Hepatic stellate cell (primary cell): ENCODE data around the gene PHF14.
A peak's percentile ranks its signal among the peaks of the same experiment; 100 is the strongest.

ENCODE experiments used
- DNase-seq: peaks from one replicate; pipeline ENCODE4 v3.0.0; 2011; ENCODE audit warnings: low spot score

PHF14 gene

DNA sequence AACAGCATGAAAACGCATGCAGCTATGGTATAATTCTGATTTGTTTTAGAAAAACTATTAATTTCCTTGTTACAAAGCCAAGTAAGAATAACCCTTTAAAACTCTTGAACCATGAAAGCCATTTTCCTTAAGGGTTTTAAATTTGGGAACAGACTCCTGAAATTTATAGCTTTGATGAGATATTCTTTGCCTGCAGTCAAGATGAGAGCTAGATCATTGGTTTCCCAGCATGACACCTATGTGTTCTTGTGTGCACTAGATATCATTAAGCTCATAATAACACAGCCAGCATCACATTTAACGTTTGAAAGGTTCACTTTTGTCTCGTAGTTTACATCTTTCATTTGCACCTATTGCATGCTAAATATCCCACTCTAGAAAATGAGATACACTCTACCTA, 202.2 kb downstream of the PHF14 start:
- DNase-seq, result no peak

DNA sequence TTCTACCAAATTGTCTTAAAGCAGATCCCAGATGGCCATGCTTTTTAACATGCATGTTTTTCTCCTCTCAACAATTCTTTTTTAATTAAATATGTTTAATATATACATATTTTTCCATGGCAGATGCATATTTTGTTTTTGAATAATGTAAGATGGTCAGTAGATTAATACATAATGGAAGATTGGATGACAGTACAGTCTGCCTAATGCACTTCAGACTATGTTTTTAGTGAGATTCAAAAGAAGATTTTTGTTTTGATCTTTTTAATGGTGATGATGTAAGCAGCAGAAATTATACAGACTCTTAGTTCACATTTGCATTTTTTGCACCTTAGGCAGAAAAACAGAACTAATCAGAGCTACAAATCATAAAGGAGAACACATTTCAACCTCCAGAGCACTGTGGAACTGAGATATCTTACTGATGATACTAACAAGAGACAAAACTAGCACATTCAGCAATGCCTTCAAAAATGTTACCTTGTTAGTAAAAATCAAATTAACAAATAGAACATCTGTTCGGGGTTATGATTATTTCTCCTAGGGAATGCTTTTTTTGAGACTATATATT, 203.4 kb downstream of the PHF14 start:
- no peak for DNase-seq

DNA sequence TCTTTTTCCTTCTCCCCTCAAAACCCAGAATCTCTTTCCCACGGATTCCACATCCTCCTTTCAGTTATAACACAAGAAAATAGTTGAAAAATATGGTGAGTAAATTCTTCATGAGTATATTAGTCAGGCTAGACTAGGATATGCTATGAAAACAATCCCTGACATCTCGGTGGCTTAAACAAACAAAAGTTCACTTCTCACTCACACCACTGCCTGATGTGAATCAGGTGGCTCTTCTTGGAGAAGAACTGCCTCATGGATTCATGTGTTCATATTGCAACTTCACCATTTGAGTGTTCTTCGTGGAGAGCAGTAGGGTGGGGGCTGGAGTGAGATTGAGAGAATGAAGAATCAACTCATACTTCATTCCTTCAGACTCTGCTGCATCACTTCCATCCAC, 204.1 kb downstream of the PHF14 start:
- DNase-seq, result peak; percentile 44

DNA sequence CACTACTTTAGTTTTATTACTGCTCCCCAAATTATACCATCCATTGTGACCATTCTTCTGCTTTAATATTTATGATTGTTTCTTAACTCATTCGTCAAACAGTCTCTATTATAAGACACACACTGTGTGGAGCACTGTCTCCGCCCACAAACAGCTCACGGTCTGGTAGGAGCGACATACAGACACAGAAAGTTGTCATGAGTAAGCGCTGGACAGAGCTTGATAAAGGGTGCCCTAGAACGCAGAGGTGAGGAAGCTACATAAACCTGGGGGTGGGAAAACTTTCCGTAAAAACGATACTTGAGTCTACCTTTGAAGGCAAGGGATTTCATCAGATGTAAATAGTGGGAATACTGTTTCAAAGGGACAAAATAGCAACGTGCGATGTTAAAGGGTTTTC, 207.9 kb downstream of the PHF14 start:
- DNase-seq, result no peak

DNA sequence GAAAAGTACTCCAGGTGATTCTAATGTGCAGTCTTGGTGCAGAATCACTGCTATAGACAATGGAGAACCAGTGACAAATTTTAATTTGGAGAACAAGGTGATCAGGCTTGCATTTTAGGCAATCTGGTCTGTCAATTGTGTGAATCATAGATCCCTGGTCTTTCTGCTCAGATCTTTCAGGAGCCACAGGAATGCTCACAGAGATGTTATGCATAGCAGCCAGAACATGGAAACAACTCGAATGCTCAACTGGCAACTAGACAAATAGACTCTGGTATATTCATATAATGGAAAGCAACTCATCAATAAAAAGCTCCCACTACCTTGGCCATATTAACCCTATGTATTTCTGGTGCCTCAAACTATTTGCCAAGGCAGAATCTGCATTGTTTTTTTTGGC, 209.1 kb downstream of the PHF14 start:
- DNase-seq, result peak; percentile 45

DNA sequence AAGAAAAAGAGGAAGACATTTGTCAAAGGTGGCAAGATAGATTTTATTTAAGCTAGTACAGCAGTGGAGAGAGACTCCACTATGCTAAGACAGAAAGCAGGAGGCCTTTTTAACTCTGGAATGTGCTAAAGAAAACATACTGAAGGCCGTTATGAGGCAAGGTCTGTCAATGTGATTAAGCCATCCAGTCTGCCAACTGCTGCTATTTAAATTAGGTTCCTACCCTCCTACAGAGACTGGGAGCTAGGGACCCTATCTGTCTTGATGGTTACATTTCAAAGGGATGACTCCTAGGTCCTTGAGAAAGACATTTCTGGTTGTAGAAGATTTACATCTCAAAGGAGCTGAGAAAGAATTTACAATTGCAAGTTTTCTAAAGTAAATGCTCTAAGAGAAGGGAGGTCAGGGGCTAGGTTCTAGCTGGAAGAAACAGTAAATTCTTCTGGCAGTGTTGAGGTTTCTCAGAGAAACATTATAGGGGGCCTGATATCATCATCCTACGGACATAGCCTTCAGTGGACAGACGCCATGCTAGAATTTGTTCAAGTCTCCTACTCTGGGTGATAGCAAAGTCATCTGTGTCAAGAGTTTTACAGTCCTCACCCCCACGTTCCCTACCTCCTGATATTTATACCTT, 211.6 kb downstream of the PHF14 start:
- no peak for DNase-seq

DNA sequence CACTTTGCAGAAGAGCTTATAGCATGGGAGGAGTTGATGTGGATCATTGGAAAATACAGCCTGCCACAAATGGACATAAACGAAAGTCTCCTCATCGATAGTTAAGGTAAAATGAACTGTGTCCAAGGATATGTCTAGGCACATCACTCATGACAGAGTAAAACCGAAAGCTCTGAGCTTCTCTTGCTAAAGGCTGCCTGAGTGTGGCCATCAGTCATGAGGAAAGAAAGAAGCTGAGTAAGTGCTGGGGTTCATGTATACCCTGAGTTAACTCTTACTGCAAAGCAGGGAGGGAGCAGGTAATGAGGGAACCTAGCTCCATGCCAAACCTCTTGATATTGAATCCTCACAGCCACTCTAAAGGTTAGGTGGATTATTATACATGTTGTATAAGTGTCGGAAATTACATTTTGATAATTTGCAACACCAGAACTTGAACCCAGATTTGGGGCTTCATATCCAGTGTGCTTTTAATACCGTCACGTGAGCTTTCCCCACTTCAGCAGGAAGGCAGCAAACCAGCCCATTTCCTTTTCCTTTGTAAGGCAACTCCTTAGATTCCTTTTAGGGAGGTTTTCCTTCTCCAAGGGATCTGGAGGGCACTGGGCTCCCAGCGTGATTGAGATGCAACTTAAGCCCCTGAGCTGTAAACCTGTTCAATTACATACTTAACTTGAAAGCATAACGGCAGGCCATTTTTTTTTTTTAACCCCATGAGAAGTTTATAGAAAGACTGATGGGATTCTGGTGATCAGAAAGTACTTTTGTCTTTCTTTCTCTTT, 215.0 kb downstream of the PHF14 start:
- no peak for DNase-seq

DNA sequence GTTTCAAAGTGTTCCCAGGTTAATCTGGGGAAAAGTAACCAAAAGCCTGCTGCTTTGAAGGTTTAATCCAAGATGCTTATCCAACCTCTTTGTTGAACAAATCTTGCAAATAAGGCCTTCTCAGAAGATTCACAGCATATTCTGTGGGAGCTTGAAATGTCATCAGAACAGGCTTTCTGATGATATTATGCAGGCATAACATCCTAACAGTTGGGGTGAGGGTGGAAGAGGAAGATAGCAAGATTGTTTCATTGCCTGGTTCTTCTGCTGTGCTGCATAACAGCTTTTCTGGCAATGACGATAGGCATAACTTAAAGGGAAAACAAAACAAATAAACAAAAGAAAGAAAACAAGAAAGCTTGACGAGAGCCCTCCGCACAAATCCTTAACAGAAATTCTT, 217.4 kb downstream of the PHF14 start:
- DNase-seq, result no peak

DNA sequence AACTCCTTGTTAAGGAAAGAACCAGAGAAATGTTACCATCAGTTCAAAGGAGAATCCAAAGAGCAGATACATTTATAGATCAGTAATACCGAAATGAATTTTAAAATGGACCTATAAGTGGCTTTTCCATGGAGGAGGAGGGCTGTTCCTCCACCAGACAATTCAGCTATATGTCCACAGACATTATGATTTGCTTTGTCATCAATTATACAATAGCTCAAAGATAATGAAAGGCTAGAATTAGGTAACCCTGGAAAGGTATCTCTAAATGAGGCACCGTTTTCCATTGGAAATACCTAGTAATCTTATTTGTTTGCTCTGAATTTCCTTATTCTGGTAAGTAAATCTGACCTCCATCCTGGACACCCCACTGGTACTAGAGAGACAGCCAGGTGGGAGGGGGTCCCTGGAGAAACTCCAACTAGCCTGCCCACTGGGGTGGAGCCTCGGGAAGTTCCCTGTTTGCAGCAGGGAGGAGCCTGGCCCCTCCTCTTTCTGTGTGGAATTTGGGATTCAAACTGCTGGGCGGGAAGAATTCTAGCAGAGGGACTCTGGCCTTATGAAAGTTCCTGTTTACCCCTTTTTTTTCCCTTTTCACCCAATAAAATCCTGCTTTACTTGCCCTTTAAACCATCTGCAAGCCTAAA, 218.0 kb downstream of the PHF14 start:
- no peak for DNase-seq

DNA sequence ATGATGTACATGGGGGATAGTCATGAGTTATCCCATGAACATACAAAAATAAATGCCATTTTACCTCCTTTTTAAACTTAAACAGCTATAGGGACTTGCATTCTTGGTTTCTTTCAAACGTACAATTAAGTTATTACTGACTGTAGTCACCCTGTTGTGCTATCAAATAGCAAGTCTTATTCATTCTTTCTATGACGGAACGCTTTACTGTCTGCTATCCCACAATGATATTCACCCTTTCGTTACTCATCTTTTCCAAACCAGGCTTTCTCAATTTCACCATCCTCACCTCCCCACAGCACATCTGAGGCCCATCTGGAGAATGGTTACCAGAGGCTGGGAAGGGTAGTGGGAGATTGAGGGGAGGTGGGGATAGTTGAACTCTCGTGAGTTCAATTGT, 218.8 kb downstream of the PHF14 start:
- peak; percentile 13 for DNase-seq

DNA sequence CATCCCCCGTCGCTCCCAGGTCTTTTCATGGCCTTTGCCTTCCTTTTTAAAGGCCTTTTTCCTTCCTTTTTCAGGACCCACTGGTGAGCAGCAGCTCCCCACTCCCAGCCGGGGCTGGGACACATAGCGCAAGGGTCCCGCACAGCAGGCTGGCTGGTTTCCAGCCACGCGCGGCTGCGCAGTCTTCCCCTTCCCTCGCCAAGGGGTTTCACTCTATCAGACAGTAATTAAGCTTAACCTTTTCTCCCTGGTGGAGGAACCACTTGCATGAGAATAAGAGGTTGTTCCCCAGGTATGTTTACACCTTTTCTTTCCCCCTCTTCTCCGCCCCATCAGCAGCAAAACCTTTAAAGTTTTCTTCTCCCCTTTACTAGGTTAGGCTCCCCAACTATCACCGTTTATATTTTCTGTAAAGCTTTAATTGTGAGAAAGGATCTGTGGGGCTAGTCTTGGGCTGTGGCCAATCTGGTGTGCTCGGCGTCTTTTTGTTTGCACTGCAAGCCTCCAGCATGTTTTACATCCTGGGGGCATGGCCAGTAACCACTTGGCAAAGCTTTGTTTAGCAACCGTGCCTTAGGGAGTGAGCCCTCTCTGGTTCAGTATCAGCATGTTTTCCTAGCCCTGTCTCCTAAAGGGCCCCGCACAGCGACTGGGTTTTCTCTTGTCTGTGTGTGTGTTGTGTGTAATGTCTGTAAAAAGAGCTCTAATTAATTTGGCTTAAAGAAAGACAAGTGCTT, 219.6 kb downstream of the PHF14 start:
- no peak for DNase-seq

DNA sequence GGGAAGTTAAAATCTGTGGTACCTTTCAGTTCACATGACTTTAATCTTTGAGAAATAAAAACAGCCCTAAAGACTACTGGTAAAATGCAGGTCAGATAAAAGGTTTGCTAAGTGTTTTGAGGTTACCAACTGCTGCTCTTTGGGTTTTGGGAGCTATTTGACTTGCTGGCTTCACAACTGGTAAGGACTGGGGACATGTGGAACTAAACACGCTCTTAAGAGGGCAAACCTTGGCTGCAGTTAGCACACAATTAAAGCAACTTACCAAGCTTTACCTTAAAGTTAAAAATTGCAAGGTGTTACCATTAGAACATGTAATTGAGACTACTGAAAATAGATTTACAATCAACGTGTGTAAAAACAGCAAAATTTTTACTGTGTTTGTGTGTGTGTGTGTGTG, 220.2 kb downstream of the PHF14 start:
- no peak for DNase-seq

DNA sequence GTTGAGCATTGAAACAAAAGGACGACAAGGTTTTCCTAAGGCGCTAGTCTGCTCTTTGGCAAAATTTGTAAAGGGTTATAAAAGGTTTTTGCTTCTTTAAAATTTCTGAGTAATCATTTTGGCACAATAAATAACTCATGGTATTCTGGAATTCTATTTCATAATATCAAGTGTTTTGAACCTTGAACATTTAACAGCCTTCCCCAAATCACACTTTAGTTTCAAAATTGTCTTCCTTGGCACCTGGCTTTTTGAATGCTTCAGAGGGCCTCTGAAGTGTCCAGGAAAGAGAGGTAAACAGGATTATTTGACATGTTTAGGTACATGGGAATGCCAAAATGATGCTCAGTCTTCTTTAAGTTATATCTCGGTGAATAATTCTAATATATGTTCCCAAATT, 220.8 kb downstream of the PHF14 start:
- no peak for DNase-seq

DNA sequence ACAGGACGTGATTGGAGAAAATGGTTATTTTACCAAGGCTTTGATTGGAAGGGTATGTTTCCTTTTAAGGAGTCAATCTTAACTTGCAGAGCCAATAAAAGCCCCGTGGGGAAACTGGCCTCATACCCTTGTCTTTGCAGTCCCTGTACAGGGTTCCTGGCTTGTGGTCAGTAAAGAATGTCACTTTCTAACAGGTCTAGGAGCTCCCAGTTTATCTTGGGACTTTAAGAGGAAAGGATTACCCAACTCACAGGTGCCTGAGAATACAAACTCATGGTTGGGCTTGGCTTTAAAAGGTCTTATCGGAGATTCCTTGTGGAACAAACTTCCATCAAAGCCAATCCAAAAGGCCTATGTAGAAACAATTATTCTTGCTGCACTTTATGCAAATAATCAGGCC, 221.8 kb downstream of the PHF14 start:
- no peak for DNase-seq

DNA sequence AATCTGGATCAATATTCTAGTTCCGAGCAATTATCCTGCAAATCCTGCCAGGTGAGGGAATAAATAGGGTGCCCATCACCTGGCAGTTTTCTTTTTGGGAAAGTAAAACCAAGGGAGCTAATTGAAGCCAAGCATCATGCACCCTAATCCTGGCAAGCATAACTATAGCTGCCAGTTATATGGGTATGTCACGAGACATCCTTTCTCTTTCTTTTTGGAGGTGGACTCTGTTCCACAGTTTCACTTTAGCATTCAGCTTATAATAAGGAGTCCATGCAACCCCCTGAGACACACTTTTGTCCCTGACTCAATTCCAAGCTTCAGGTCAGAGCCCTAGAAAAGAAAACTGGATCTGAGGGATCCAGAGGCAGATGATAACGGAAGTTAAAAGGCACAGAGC, 222.5 kb downstream of the PHF14 start:
- no peak for DNase-seq

DNA sequence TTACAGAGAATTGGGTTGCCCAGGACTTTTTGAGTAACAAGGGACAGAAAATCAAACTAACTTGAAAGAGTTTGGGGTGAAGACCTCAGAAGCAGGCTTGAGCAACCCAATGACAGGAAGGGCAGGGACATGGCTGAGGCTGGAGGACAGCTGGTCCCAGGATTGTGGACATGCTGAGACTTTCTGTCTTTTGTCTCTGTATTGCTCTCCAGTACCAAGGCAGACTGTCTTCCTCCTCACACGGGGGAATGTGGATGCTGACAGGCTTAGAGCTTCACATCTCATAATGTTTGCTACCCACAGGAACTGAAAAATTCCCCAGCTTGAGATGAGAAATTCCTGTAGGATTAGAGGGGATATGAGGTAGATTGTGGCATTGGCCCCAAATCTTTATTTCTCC, 229.6 kb downstream of the PHF14 start:
- no peak for DNase-seq

DNA sequence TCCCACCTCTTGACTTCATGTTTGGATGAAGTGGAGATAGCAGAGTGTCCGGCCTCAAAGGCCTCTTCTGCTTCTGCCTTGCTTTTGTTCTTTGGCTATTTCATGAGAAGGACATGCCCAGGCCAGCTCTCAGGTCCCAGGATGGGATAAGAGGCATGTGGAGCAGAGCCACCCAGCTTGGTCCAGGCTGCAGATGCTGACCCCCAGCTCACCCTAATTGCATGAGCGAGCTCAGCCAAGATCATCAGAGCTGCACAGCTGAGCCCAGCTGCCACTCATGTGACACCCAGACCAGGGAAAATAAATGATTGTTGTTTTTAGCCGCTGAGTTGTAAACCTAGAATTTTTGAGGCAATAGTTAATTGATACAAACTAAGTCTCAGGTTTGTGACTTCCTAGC, 230.0 kb downstream of the PHF14 start:
- DNase-seq, result no peak

DNA sequence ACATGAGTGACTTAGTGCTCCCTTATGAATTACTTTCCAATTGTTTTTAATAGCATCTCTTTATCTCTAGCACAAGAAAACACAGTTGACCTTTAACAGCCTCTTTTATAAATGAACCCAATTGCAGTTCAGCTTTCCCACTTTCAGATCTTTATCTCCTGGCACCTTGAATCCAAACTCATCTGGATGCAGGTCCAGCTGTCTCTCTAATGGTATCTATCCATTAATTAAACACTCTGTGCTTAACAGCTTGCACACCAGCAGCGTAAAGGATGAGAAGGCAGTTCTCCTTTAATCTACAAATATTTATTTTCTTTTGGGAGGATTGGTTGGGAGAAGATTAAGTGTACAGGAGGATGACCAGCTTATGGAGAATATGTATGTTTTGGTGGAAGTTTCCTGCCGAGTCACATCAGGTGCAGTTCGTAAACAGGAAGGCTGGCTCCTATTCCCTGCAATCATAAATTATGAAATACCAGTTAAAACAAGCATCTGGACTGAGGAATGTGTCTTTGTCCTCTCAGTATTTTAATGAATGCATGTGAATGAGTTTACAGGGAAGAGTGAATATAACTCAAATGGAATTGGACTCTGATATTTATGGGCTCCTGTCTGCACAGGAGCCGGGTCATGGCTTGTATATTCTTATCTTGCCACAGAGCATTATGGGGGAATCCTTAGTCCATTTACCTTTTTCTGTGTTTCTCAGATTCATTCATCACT, 232.7 kb downstream of the PHF14 start:
- no peak for DNase-seq

DNA sequence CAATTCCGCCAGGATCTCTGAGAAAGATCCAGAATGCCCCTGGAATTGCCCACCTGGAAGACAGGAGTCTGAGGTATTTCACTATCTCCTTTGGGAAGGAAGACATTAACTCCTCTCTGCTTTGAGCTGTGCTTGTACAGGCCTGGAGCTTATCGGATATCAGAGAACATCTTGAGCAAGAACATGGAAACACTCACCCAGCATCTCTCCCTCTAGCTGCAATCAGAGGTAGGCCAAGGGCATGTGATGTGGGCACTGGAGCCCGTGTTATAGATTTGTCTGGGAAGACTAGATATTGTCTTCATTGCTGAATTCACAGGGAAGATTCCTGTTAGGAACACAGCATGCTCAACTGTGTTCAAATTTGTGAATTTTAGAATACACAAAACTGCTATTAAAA, 233.9 kb downstream of the PHF14 start:
- DNase-seq, result no peak

DNA sequence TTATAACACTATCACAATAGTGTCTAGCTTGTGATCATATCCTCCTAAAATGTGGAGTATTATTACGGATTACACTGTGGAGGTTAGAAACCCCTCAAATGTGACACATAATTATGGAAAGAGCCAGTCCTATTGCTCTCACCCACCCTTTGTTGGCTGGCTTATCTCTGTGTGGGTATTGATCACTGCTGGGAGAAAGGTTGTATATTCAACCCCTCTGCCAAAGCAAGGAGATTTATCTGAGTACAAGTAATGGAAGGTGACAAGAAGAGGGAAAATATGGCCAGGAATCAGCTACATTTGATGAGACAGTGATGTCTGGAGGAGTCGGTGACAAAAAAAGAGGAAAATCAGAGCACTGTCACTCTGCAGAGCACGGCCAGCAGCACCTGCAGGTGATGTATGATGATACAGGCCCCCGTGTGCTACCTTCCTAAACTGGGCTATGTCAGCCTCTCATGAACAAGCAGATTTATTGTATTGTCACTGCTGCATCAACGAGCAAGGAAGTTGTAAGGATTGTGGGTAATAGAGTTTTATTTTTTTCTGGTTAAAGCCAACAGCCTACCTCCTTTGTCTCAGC, 235.3 kb downstream of the PHF14 start:
- no peak for DNase-seq

DNA sequence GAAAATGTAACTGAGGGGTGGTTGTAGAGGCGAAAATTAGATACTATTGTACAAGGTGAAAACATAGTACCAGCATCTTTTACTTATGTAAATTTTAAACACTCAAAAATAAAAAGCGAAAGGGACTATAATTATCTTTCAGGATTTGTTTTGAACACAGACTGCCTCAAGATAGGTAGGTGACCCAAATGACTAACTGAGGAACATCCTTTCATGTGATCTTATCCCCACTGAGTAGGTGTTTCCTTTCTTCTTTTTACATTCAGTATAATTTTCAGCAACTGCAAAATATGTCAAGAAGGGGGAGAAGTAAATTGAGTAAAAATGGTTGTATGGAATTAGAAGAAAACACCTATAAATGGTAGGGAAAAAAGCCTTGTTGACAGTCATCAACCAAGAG, 236.7 kb downstream of the PHF14 start:
- no peak for DNase-seq
